IPS DF 6.9 (cell line): ENCODE results near the gene LRRC63.

ENCODE experiments used
- DNase-seq: peaks from one replicate; pipeline ENCODE4 v3.0.0-alpha.2; 2013; ENCODE audit warnings: low read depth, low spot score
- H3K27ac ChIP-seq: one replicate; pipeline ENCODE4 v1.5.1; 2013; ENCODE audit warnings: low read length, control low read depth
- H3K27me3 ChIP-seq: 2 replicates; pipeline ENCODE4 v1.6.1; 2013; ENCODE audit warnings: mild to moderate bottlenecking, low read length; ENCODE audit not compliant: control insufficient read depth, insufficient read depth
- H3K36me3 ChIP-seq: 2 replicates; pipeline ENCODE4 v1.6.1; 2013; ENCODE audit warnings: low read length; ENCODE audit not compliant: control insufficient read depth, insufficient read depth
- H3K4me1 ChIP-seq: 2 replicates; pipeline ENCODE4 v1.6.1; 2013; ENCODE audit warnings: low read length; ENCODE audit not compliant: control insufficient read depth, insufficient read depth
- H3K4me3 ChIP-seq: 2 replicates; pipeline ENCODE4 v1.5.1; 2013; ENCODE audit warnings: mild to moderate bottlenecking, low read length
- H3K9me3 ChIP-seq: 2 replicates; pipeline ENCODE4 v1.6.1; 2013; ENCODE audit warnings: low read length, inconsistent platforms; ENCODE audit not compliant: control insufficient read depth, insufficient read depth
- WGBS: extraction: QIAGEN DNeasy Blood & Tissue Kit; methylation state at CpG from one replicate; pipeline ENCODE4 v1.1.7; 2013; ENCODE audit warnings: mixed read lengths, missing lambda C conversion rate; ENCODE audit not compliant: insufficient read length, insufficient coverage; 5-methylcytosine and 5-hydroxymethylcytosine counted together

The LRRC63 gene

DNA sequence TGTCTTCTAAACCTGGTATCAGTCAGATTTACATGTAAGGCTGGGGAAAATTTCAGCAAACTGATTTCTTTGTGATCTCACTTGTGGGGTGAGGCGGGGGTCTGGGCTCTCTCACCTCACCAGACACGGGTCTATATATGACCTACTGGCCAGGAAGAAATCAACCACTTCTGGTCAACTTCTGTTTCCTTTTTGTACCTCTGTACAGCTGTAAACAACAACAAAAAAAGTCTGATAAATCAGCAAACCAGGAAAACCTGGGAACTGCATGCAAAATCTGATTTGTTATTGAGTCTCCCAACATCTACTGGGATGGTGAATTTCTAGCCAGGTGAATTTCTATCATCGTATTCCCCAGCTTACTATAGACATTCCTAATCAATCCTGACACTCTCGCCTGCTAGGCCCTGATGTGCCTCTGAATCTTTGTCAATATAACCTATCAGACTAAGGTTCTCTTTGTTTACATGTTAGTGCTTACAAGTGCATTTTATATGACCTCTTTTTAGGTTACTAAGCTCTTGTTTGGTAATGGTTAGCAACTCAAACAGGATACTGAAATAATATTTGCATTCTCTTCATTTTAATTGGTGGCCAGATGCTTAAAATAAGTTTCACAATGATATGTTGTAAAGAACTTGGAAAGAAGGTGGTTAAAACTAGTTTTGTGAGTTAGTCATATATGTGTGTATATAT lies 77.7 kb downstream of the LRRC63 start:
- H3K27ac ChIP-seq, result no peak overlapping the region
- WGBS, result no CpG with 5 or more reads among the region's 4 CpGs
- H3K4me3 ChIP-seq, result no peak overlapping the region
- peaks cover 1% of the 10 kb centered on the region; the same call in 1 of the 2 replicates for H3K4me1 ChIP-seq
- no peaks in the 10 kb centered on the region for H3K36me3 ChIP-seq
- DNase-seq, result no peak
- no peaks in the 10 kb centered on the region for H3K27me3 ChIP-seq
- no peaks in the 10 kb centered on the region for H3K9me3 ChIP-seq

DNA sequence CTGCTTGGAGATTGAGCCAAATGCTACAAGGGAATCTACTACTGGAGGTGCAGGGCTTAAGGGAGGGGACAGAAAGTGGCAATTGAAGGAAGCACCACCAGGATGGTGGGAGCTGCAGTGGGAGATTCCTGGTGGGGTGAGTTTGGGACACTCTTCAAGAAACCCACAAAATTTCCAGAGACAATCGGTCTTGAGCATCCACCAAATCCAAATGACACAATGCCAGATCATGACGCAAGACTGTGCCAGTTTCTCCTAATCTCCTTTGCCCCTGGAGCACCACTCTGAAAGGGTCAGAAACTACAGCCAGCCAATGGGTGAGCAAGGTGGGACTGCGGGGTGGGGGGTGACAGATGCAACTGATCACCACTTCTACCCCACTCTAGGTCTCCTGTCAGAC lies 78.7 kb downstream of the LRRC63 start:
- Histone ChIP-seq H3K27me3 (no peaks in the 10 kb centered on the region), H3K4me1 (peaks cover 1% of the 10 kb centered on the region; the same call in 1 of the 2 replicates), H3K4me3 (no peak overlapping the region), H3K9me3 (no peaks in the 10 kb centered on the region), H3K27ac (no peak overlapping the region), H3K36me3 (no peaks in the 10 kb centered on the region)
- no peak for DNase-seq
- WGBS, result no CpG with 5 or more reads among the region's 3 CpGs

DNA sequence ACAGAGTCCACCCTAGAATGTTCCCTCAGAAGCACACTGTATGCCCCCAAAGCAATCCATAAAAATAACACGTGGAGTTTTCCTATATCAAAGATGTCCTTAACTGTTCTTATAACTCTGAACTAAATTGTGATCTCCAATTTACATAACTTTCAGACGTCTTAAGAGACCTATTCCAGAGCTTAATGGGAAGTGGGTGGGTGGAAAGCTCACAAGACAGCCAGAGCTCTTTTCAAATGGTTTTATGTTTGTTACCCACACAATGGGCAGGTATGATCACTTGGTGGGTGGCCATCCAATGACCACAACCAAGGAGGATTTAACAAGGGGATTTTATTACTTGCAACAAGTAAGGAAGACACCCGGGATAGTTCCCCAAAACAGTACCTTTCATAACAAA lies 81.7 kb downstream of the LRRC63 start:
- WGBS, result no CpG with 5 or more reads among the region's 3 CpGs
- no peaks in the 10 kb centered on the region for H3K27me3 ChIP-seq
- no peaks in the 10 kb centered on the region for H3K9me3 ChIP-seq
- no peak for DNase-seq
- H3K36me3 ChIP-seq, result no peaks in the 10 kb centered on the region
- H3K27ac ChIP-seq, result no peak overlapping the region
- H3K4me1 ChIP-seq, result peaks cover 1% of the 10 kb centered on the region; the same call in 1 of the 2 replicates
- no peak overlapping the region for H3K4me3 ChIP-seq

DNA sequence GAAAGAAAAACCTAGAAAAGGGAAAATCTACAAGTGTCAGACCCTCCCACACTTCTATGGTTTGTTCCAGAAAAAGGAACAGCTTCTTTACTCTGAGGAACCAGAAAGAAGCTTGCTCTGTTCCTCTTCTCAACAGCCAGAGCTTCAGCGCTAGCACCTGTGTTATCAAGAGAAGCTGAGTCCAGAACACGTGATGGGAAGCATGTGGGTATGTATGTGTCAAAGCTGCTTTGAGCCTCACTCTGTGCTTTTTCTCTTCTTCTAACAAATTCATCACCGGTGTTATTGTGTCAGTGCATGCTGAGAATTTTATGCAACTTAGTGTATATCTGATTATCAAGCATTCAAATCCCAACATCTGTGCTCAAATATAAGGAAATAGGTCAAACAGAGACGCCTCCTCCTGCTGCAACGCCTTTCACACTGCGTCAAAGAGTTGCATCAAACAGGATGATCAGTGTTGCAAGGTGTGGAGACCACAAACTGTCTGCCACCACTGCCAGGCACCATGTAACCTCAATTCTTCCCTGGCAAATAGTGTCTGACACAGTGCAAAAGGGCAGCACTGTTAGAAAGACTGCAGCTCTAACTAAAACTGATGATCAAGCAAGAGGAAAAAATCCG lies 83.9 kb downstream of the LRRC63 start:
- H3K27ac ChIP-seq, result no peak overlapping the region
- no CpG with 5 or more reads among the region's 7 CpGs for WGBS
- H3K4me3 ChIP-seq, result no peak overlapping the region
- no peak for DNase-seq
- no peaks in the 10 kb centered on the region for H3K9me3 ChIP-seq
- peaks cover 1% of the 10 kb centered on the region; the same call in 1 of the 2 replicates for H3K4me1 ChIP-seq
- H3K27me3 ChIP-seq, result no peaks in the 10 kb centered on the region
- no peaks in the 10 kb centered on the region for H3K36me3 ChIP-seq

DNA sequence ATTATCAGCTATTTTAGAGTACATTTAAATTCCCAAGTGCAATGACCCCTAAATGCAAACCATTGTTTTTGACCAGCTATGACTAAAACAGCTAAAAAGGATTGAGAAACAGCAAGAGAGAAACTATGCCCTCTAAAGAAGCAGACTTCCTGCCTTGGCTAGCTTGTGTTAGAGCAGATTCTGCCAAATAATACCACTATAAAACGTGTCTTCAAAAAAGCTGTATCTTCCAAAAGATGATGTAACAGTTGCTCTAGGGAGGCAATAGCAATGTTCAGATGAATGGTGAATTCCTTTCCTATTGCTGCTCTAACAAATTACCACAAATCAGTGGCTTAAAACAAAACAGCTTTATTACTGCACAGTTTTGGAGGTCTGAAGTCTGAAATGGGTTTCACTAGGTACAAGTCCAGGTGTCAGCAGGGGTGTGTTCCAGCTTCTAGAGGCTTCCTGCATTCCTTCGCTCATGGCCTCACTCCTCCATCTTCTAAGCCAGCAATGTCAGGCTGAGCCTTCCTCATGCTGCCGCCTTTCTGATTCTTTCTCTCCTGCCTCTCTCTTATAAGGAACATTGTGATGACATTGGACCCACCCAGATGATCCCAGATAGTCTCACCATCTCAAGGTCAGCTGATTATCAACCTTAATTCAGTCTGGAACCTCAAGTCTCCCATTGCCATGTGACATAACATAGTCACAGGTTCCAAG lies 84.5 kb downstream of the LRRC63 start:
- no peak for DNase-seq
- Histone ChIP-seq H3K4me1 (peaks cover 1% of the 10 kb centered on the region; the same call in 1 of the 2 replicates), H3K9me3 (no peaks in the 10 kb centered on the region), H3K4me3 (no peak overlapping the region), H3K27ac (no peak overlapping the region), H3K36me3 (no peaks in the 10 kb centered on the region), H3K27me3 (no peaks in the 10 kb centered on the region)
- no CpG with 5 or more reads among the region's 3 CpGs for WGBS

GRCh38 chr13:46296921-46297320 lies 85.2 kb downstream of the LRRC63 start:
- Histone ChIP-seq H3K27me3 (no peaks in the 10 kb centered on the region), H3K27ac (no peak overlapping the region), H3K4me1 (peaks cover 1% of the 10 kb centered on the region; the same call in 1 of the 2 replicates), H3K9me3 (no peaks in the 10 kb centered on the region), H3K4me3 (no peak overlapping the region), H3K36me3 (no peaks in the 10 kb centered on the region)
- no peak for DNase-seq
- no CpG with 5 or more reads among the region's 3 CpGs for WGBS

- DNase-seq, result no peak
- Histone ChIP-seq H3K27me3 (no peaks in the 10 kb centered on the region), H3K9me3 (no peaks in the 10 kb centered on the region), H3K27ac (no peak overlapping the region), H3K4me1 (peaks cover 1% of the 10 kb centered on the region; the same call in 1 of the 2 replicates), H3K36me3 (no peaks in the 10 kb centered on the region), H3K4me3 (no peak overlapping the region)
- no CpG with 5 or more reads among the region's 3 CpGs for WGBS
Measured at GRCh38 chr13:46297361-46297811, 85.7 kb downstream of the LRRC63 start.

DNA sequence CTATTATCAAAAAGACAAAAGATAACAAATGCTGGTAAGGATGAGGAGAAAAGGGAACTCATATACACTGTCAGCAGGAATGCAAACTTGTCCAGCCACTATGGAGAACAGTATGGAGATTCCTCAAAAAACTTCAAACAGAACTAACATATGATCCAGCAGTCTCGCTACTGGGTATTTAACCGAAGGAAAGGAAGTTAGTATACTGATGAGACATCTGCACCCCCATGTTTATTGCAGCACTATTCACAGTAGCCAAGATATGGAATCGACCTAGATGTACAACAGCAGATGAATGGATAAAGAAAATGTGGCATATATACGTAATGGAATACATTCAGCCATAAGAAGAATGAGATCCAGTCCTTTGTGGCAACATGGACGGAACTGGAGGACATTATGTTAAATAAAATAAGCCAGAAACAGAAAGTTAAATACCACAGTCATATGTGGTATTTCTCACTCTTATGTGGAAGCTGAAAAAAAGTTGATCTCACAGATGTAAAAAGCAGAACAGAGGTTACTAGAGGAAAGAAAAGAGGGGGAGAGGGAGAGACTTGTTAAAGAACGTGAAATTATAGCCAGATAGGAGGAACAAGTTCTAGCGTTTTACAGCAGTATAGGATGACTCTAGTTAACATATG lies 92.1 kb downstream of the LRRC63 start:
- no peak for DNase-seq
- no peaks in the 10 kb centered on the region for H3K4me1 ChIP-seq
- H3K27ac ChIP-seq, result no peak overlapping the region
- no peak overlapping the region for H3K4me3 ChIP-seq
- no peaks in the 10 kb centered on the region for H3K27me3 ChIP-seq
- WGBS, result no CpG with 5 or more reads among the region's 7 CpGs
- H3K9me3 ChIP-seq, result no peaks in the 10 kb centered on the region
- H3K36me3 ChIP-seq, result no peaks in the 10 kb centered on the region

GRCh38 chr13:46304546-46304945 lies 92.8 kb downstream of the LRRC63 start:
- no CpG with 5 or more reads among the region's 3 CpGs for WGBS

GRCh38 chr13:46307554-46307953 lies 95.8 kb downstream of the LRRC63 start:
- no CpG with 5 or more reads among the region's 1 CpG for WGBS

More at GRCh38 chr13:46304546-46304945, 92.8 kb downstream of the LRRC63 start:
- no peak for DNase-seq
- no peaks in the 10 kb centered on the region for H3K4me1 ChIP-seq
- no peak overlapping the region for H3K27ac ChIP-seq
- H3K9me3 ChIP-seq, result no peaks in the 10 kb centered on the region
- no peaks in the 10 kb centered on the region for H3K36me3 ChIP-seq
- no peak overlapping the region for H3K4me3 ChIP-seq
- H3K27me3 ChIP-seq, result no peaks in the 10 kb centered on the region

More at GRCh38 chr13:46307554-46307953, 95.8 kb downstream of the LRRC63 start:
- Histone ChIP-seq H3K36me3 (no peaks in the 10 kb centered on the region), H3K9me3 (no peaks in the 10 kb centered on the region), H3K27ac (no peak overlapping the region), H3K27me3 (no peaks in the 10 kb centered on the region), H3K4me1 (no peaks in the 10 kb centered on the region), H3K4me3 (no peak overlapping the region)
- DNase-seq, result no peak
